HepG2 (cell line): Measurements from ENCODE around the gene XRN1. TPM values are rescaled to one million over a fixed set of nuclear protein-coding genes. Genes with fewer than 3 reads are reported as not detected.

ENCODE experiments used
- FOXA1 ChIP-seq, 2 experiments: fragments of 450-650 bp in 1 of 2; sonication (generic) in 1 of 2; formaldehyde crosslinking in 1 of 2; IDR thresholded peaks; 2 replicates each; pipeline versions ENCODE4 v1.4.0 to v1.6.1; 2016 to 2020; ENCODE audit warnings: missing genetic modification reagents in 1 of 2
- MBD4 ChIP-seq: IDR thresholded peaks from 2 replicates; pipeline ENCODE4 v1.6.1; 2012; ENCODE audit warnings: low read length, inconsistent platforms, borderline replicate concordance
- MEIS2 ChIP-seq: sonication (generic); formaldehyde crosslinking; IDR thresholded peaks from 2 replicates; pipeline ENCODE4 v1.9.0; 2021; ENCODE audit warnings: mild to moderate bottlenecking, missing genetic modification reagents
- NCOR1 ChIP-seq: fragments of 200-600 bp; sonication (generic); IDR thresholded peaks from 2 replicates; pipeline ENCODE4 v1.7.0; 2017; ENCODE audit warnings: antibody characterized with exemption, low read length, borderline replicate concordance
- NFKB2 ChIP-seq: sonication (generic); formaldehyde crosslinking; IDR thresholded peaks from 2 replicates; pipeline ENCODE4 v1.4.0; 2020; ENCODE audit warnings: missing genetic modification reagents, borderline replicate concordance
- SATB2 ChIP-seq: sonication (generic); formaldehyde crosslinking; IDR thresholded peaks from 2 replicates; pipeline ENCODE4 v1.5.0; 2020; ENCODE audit warnings: missing genetic modification reagents
- TBP ChIP-seq: sonication (generic); formaldehyde crosslinking; IDR thresholded peaks from 2 replicates; pipeline ENCODE4 v1.5.0; 2020; ENCODE audit warnings: missing genetic modification reagents
- TOE1 ChIP-seq: sonication (generic); formaldehyde crosslinking; IDR thresholded peaks from 2 replicates; pipeline ENCODE4 v1.4.0; 2020; ENCODE audit warnings: mild to moderate bottlenecking, missing genetic modification reagents
- ZBTB42 ChIP-seq: sonication (generic); formaldehyde crosslinking; IDR thresholded peaks from 2 replicates; pipeline ENCODE4 v1.5.0; 2020; ENCODE audit warnings: mild to moderate bottlenecking, missing genetic modification reagents
- ZFP36L2 ChIP-seq: sonication (generic); formaldehyde crosslinking; IDR thresholded peaks from 2 replicates; pipeline ENCODE4 v1.4.0; 2020; ENCODE audit warnings: missing genetic modification reagents
- ZFP37 ChIP-seq: sonication (generic); formaldehyde crosslinking; IDR thresholded peaks from 2 replicates; pipeline ENCODE4 v1.4.0; 2020; ENCODE audit warnings: missing genetic modification reagents, borderline replicate concordance
- ZFP82 ChIP-seq: sonication (generic); formaldehyde crosslinking; IDR thresholded peaks from 2 replicates; pipeline ENCODE4 v1.5.1; 2020; ENCODE audit warnings: mild to moderate bottlenecking, missing genetic modification reagents, borderline replicate concordance
- ZNF629 ChIP-seq: sonication (generic); formaldehyde crosslinking; conservative IDR thresholded peaks from 2 replicates; pipeline ENCODE4 v1.5.0; 2020; ENCODE audit warnings: missing genetic modification reagents
- ZNF724P ChIP-seq: sonication (generic); formaldehyde crosslinking; IDR thresholded peaks from 2 replicates; pipeline ENCODE4 v1.8.0; 2022; ENCODE audit warnings: missing genetic modification reagents, borderline replicate concordance
- ZNF775 ChIP-seq: sonication (generic); formaldehyde crosslinking; IDR thresholded peaks from 2 replicates; pipeline ENCODE4 v1.4.0; 2020; ENCODE audit warnings: missing genetic modification reagents, mild to moderate bottlenecking, moderate library complexity, borderline replicate concordance
- ZNF781 ChIP-seq: sonication (generic); formaldehyde crosslinking; IDR thresholded peaks from 2 replicates; pipeline ENCODE4 v1.5.1; 2020; ENCODE audit warnings: borderline replicate concordance, mild to moderate bottlenecking, missing genetic modification reagents; ENCODE audit errors: not compliant biosample characterization
- polyA plus RNA-seq, 8 experiments: library from polyadenylated mRNA; depleted of rRNA in 3 of 8; stranded (reverse) in 7 of 8; unstranded in 1 of 8; fragments of >200 nt; fragmentation: Illumina TruSeq in 4 of 8; extraction: Trizol in 4 of 8; gene quantifications; 2 replicates each; pipeline versions ENCODE4 v1.2.1 to v1.2.3, GENCODE V29; 2011 to 2016; ENCODE audit warnings: low read depth in 4 of 8, missing spikeins in 1 of 8, mixed read lengths in 1 of 8; ENCODE audit not compliant: insufficient read depth in 1 of 8
- total RNA-seq, 5 experiments: library from RNA; depleted of rRNA; stranded (reverse); fragments of >200 nt; fragmentation: Illumina TruSeq; extraction: Trizol; gene quantifications; 2 replicates each; pipeline ENCODE4 v1.2.3, GENCODE V29; 2016; ENCODE audit warnings: low read depth in 1 of 5
- TF ChIP-seq, protein P1 (sequence below): sonication (generic); formaldehyde crosslinking; IDR thresholded peaks from 2 replicates; pipeline ENCODE4 v1.8.0; 2022; ENCODE audit warnings: mild to moderate bottlenecking, missing genetic modification reagents, borderline replicate concordance
- TF ChIP-seq, protein P2 (sequence below): IDR thresholded peaks from 2 replicates; pipeline ENCODE4 v1.6.1; 2016
- TF ChIP-seq, protein P3 (sequence below): sonication (generic); formaldehyde crosslinking; IDR thresholded peaks from 2 replicates; pipeline ENCODE4 v1.4.0; 2020; ENCODE audit warnings: missing genetic modification reagents, low read depth, mild to moderate bottlenecking, borderline replicate concordance
- TF ChIP-seq, protein P4 (sequence below): sonication (generic); formaldehyde crosslinking; IDR thresholded peaks from 2 replicates; pipeline ENCODE4 v1.8.1; 2023; ENCODE audit warnings: mild to moderate bottlenecking, missing genetic modification reagents, borderline replicate concordance
- TF ChIP-seq, protein P5 (sequence below): IDR thresholded peaks from 2 replicates; pipeline ENCODE4 v1.6.1; 2016; ENCODE audit warnings: mild to moderate bottlenecking
- TF ChIP-seq, protein P6 (sequence below): sonication (generic); formaldehyde crosslinking; IDR thresholded peaks from 2 replicates; pipeline ENCODE4 v1.4.0; 2020; ENCODE audit warnings: mild to moderate bottlenecking, low read depth, missing genetic modification reagents

XRN1 gene
- total and polyA plus RNA-seq, 2 of the 13 experiments (the other 11 are each of a cell fraction or from before 2014, with no cell fraction given), result 13.2 to 13.3 TPM

DNA sequence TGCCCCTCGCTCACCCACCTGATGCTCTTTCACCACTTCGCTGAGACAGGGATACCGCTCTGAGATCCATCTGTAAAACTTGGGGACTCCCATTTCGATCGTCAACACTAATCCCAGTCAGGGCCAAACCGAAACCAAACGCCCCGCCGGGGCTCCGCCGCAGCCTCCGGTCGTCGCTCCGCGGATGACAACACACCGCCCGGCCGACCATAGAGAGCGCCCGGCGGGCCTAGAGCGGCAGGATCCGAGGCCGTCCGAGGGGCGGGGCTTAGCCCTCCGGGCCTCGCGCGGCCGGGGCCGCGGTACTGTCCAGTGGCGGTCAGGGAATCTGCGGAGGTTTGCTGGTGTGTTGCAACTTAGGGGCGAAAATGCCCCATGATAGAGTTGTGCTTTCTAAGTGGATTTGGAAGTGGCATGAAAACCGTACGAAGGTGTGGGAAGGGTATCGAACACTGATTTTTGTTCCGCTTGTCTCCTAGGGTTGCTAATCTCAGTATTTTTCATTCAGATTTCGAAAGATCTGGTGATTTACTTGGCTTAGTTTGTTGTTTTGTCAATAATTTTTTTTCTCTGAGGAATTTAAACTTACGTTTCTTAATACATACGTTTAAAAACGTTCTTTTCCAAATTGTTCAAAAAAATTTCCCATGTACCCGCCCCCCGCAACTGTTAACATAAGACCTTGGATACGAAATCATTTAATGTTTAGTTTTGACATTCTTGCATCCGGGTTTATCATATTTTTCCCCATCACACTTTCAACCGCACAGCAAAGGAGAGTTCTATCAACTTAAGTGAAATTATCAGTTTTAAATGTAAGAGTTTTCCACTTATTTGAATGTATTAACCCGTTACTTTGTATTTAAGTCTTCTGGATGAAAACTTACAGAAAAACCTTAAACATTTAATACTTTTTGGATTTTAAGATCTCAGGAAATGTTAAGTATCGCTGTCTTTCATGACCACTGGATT lies at the start of gene XRN1 (continued):
- TF ChIP-seq, protein P1, sequence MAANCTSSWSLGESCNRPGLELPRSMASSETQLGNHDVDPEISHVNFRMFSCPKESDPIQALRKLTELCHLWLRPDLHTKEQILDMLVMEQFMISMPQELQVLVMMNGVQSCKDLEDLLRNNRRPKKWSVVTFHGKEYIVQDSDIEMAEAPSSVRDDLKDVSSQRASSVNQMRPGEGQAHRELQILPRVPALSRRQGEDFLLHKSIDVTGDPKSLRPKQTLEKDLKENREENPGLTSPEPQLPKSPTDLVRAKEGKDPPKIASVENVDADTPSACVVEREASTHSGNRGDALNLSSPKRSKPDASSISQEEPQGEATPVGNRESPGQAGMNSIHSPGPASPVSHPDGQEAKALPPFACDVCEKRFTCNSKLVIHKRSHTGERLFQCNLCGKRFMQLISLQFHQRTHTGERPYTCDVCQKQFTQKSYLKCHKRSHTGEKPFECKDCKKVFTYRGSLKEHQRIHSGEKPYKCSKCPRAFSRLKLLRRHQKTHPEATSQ, result no peak
- TF ChIP-seq, protein P2, sequence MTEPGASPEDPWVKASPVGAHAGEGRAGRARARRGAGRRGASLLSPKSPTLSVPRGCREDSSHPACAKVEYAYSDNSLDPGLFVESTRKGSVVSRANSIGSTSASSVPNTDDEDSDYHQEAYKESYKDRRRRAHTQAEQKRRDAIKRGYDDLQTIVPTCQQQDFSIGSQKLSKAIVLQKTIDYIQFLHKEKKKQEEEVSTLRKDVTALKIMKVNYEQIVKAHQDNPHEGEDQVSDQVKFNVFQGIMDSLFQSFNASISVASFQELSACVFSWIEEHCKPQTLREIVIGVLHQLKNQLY, result no peak
- TF ChIP-seq NCOR1 (no peak), MBD4 (no peak), TOE1 (no peak), TBP (CRISPR knock-in tag) (no peak), ZBTB42 (CRISPR knock-in tag) (0 out of 2 replicates have a peak, but pooled peaks have one; percentile 50), ZFP36L2 (CRISPR knock-in tag) (no peak), ZNF724P (CRISPR knock-in tag) (no peak), MEIS2 (CRISPR knock-in tag) (no peak), ZNF781 (CRISPR knock-in tag) (no peak), ZNF775 (CRISPR knock-in tag) (no peak), ZNF629 (CRISPR knock-in tag) (no peak), ZFP37 (no peak), ZFP82 (CRISPR knock-in tag) (no peak), NFKB2 (CRISPR knock-in tag) (peak; percentile 47; the same call in 1 of the 2 replicates), FOXA1 (IDR thresholded peaks at IDR 0.05) (no peak), FOXA1 (CRISPR knock-in tag; IDR thresholded peaks at IDR 0.05) (no peak), SATB2 (no peak)
- TF ChIP-seq, protein P3, sequence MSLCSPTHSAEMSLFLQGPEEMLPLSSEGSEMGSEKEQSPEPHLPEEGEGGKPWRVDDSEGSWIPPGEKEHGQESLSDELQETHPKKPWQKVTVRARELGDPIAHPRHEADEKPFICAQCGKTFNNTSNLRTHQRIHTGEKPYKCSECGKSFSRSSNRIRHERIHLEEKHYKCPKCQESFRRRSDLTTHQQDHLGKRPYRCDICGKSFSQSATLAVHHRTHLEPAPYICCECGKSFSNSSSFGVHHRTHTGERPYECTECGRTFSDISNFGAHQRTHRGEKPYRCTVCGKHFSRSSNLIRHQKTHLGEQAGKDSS (CRISPR knock-in tag), result peak; percentile 57; the same call in 1 of the 2 replicates
- TF ChIP-seq, protein P4, sequence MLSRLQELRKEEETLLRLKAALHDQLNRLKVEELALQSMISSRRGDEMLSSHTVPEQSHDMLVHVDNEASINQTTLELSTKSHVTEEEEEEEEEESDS (CRISPR knock-in tag), result no peak
- TF ChIP-seq, protein P5, sequence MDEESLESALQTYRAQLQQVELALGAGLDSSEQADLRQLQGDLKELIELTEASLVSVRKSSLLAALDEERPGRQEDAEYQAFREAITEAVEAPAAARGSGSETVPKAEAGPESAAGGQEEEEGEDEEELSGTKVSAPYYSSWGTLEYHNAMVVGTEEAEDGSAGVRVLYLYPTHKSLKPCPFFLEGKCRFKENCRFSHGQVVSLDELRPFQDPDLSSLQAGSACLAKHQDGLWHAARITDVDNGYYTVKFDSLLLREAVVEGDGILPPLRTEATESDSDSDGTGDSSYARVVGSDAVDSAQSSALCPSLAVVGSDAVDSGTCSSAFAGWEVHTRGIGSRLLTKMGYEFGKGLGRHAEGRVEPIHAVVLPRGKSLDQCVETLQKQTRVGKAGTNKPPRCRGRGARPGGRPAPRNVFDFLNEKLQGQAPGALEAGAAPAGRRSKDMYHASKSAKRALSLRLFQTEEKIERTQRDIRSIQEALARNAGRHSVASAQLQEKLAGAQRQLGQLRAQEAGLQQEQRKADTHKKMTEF (CRISPR knock-in tag), result peak; percentile 76
- TF ChIP-seq, protein P6, sequence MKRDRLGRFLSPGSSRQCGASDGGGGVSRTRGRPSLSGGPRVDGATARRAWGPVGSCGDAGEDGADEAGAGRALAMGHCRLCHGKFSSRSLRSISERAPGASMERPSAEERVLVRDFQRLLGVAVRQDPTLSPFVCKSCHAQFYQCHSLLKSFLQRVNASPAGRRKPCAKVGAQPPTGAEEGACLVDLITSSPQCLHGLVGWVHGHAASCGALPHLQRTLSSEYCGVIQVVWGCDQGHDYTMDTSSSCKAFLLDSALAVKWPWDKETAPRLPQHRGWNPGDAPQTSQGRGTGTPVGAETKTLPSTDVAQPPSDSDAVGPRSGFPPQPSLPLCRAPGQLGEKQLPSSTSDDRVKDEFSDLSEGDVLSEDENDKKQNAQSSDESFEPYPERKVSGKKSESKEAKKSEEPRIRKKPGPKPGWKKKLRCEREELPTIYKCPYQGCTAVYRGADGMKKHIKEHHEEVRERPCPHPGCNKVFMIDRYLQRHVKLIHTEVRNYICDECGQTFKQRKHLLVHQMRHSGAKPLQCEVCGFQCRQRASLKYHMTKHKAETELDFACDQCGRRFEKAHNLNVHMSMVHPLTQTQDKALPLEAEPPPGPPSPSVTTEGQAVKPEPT, result no peak; the same call in 1 of the 2 replicates
